ENCODE measurements around the gene CHRNA9. TPM values are rescaled to one million over a fixed set of nuclear protein-coding genes. Genes with fewer than 3 reads are reported as not detected.

The CHRNA9 gene
- total and polyA plus RNA-seq, 2 donors (not counting 1 experiment from before 2014, with no cell fraction given), result 0.07 TPM; not detected in 1

GRCh38 chr4:40402556-40402955 is 67.4 kb downstream of the CHRNA9 start:
- ChIA-PET CTCF (no interaction called here), POLR2A (no interaction called here)
- TF ChIP-seq EZH2 (IDR thresholded peaks at IDR 0.05; ENCODE audit: borderline replicate concordance, insufficient read depth, low read depth, low read length, poor library complexity, severe bottlenecking) (no peak), CTCF (IDR thresholded peaks at IDR 0.05) (no peak)
- H2AFZ ChIP-seq (ENCODE audit: insufficient read depth, low read depth, low read length, poor library complexity, severe bottlenecking), result no peak overlapping the region
- DNase-seq (no peak), ATAC-seq (ENCODE audit: low read depth) (no peak)
- no peaks in the 10 kb centered on the region for H3K27me3 Mint-ChIP-seq
- H3K27ac ChIP-seq (ENCODE audit: low read length in 2 of 2), result no peak overlapping the region
- no peaks in the 10 kb centered on the region for H3K79me2 ChIP-seq (ENCODE audit: control insufficient read depth, insufficient read depth, low read length)
- no peaks in the 10 kb centered on the region for H3K4me1 Mint-ChIP-seq
- H3K4me3 Mint-ChIP-seq, result no peak overlapping the region
- intact Hi-C loops (cut with micrococcal nuclease), result no loop called here
- H4K20me1 ChIP-seq (ENCODE audit: control insufficient read depth, insufficient read depth, low read length, poor library complexity, severe bottlenecking), result no peaks in the 10 kb centered on the region
- no peak overlapping the region for H3K27ac Mint-ChIP-seq
- H3K9me3 ChIP-seq (ENCODE audit: control extremely low read depth in 1 of 3, control insufficient read depth in 2 of 3, insufficient read depth in 1 of 3, low read length in 2 of 3), result peaks cover 0 to 15% (median 14%) of the 10 kb centered on the region in 3 donors
- H3K9me3 Mint-ChIP-seq (ENCODE audit: insufficient read depth), result peaks cover 10% of the 10 kb centered on the region
- no peak overlapping the region for H3K9ac ChIP-seq (ENCODE audit: low read length)
- no CpG with 5 or more reads among the region's 1 CpG for WGBS (ENCODE audit: insufficient coverage)
- no peak overlapping the region for H3K4me3 ChIP-seq (ENCODE audit: control extremely low read depth in 1 of 5, extremely low read depth in 1 of 5, insufficient read depth in 1 of 5, low read depth in 2 of 5, low read length in 4 of 5)
- H3K4me2 ChIP-seq (replicated peaks; ENCODE audit: low read depth, low read length, poor library complexity, severe bottlenecking), result no peak overlapping the region
- no peaks in the 10 kb centered on the region for H3K4me1 ChIP-seq (ENCODE audit: control insufficient read depth in 2 of 2, insufficient read depth in 2 of 2, low read length in 2 of 2)
- H3K36me3 ChIP-seq (replicated peaks in 1 of 2; ENCODE audit: control extremely low read depth in 1 of 2, control insufficient read depth in 1 of 2, extremely low read depth in 1 of 2, insufficient read depth in 2 of 2, low read length in 1 of 2), result no peaks in the 10 kb centered on the region
- no peaks in the 10 kb centered on the region for H3K27me3 ChIP-seq (replicated peaks in 1 of 4; ENCODE audit: control extremely low read depth in 1 of 4, control insufficient read depth in 3 of 4, insufficient read depth in 4 of 4, low read length in 3 of 4)

- Mint-ChIP-seq H3K27ac (no peak overlapping the region), H3K4me3 (no peak overlapping the region), H3K27me3 (no peaks in the 10 kb centered on the region), H3K4me1 (no peaks in the 10 kb centered on the region), H3K9me3 (ENCODE audit: insufficient read depth) (peaks cover 13% of the 10 kb centered on the region)
- Histone ChIP-seq H3K79me2 (ENCODE audit: control insufficient read depth, insufficient read depth, low read length) (no peaks in the 10 kb centered on the region), H3K27me3 (replicated peaks in 1 of 4; ENCODE audit: control extremely low read depth in 1 of 4, control insufficient read depth in 3 of 4, insufficient read depth in 4 of 4, low read length in 3 of 4) (no peaks in the 10 kb centered on the region), H3K4me2 (replicated peaks; ENCODE audit: low read depth, low read length, poor library complexity, severe bottlenecking) (no peak overlapping the region), H3K27ac (ENCODE audit: low read length in 2 of 2) (no peak overlapping the region), H4K20me1 (ENCODE audit: control insufficient read depth, insufficient read depth, low read length, poor library complexity, severe bottlenecking) (no peaks in the 10 kb centered on the region), H3K9ac (ENCODE audit: low read length) (no peak overlapping the region), H2AFZ (ENCODE audit: insufficient read depth, low read depth, low read length, poor library complexity, severe bottlenecking) (no peak overlapping the region), H3K9me3 (ENCODE audit: control extremely low read depth in 1 of 3, control insufficient read depth in 2 of 3, insufficient read depth in 1 of 3, low read length in 2 of 3) (peaks cover 1 to 17% (median 15%) of the 10 kb centered on the region in 3 donors), H3K36me3 (replicated peaks in 1 of 2; ENCODE audit: control extremely low read depth in 1 of 2, control insufficient read depth in 1 of 2, extremely low read depth in 1 of 2, insufficient read depth in 2 of 2, low read length in 1 of 2) (no peaks in the 10 kb centered on the region), H3K4me1 (ENCODE audit: control insufficient read depth in 2 of 2, insufficient read depth in 2 of 2, low read length in 2 of 2) (no peaks in the 10 kb centered on the region), H3K4me3 (ENCODE audit: control extremely low read depth in 1 of 5, extremely low read depth in 1 of 5, insufficient read depth in 1 of 5, low read depth in 2 of 5, low read length in 4 of 5) (no peak overlapping the region)
- ATAC-seq (ENCODE audit: low read depth) (no peak), DNase-seq (no peak)
- WGBS (ENCODE audit: insufficient coverage), result 96% methylated on average over 5 of the region's 5 CpGs
- intact Hi-C loops (cut with micrococcal nuclease), result no loop called here
- TF ChIP-seq CTCF (IDR thresholded peaks at IDR 0.05) (no peak), EZH2 (IDR thresholded peaks at IDR 0.05; ENCODE audit: borderline replicate concordance, insufficient read depth, low read depth, low read length, poor library complexity, severe bottlenecking) (no peak)
- POLR2A ChIA-PET, result interaction anchor here (0.7 kb wide), 1 partner anchor 861 kb away, joined by 15 read pairs; no protein-coding TSS in a partner anchor
- CTCF ChIA-PET, result no interaction called here
Observed at GRCh38 chr4:40403081-40403480, 67.9 kb downstream of the CHRNA9 start.

Small RNA genes lying within 50 kb of the gene (small RNA-seq; reads per million reads assigned to genes)
- not detected for gene RNU7-74P (ENCODE audit: insufficient read length, low read depth, low replicate concordance)

Other genes starting within 250 kb of the CHRNA9 start
- gene RHOH, start 138.3 kb upstream of the CHRNA9 start, total RNA-seq, result 187 and 209 TPM in 2 replicates
- gene RHOH, start 138.3 kb upstream of the CHRNA9 start, polyA plus RNA-seq, result 118 and 174 TPM in 2 replicates